NCI-H2196 (cell line): Measurements from ENCODE around the gene NPIPB2.
A peak's percentile ranks its signal among the peaks of the same experiment; 100 is the strongest.
"Not testable (repeated sequence)": the region's sequence is repeated elsewhere in the genome, so short reads cannot be mapped to it uniquely, and the experiment has no call there.

Experiments
- DNase-seq: peaks from one replicate; lab custom pipeline; 2025; ENCODE audit not compliant: unreplicated experiment; lab: John Stamatoyannopoulos, UW

Gene NPIPB2

GRCh38 chr16:11962457-11962856, 20.6 kb upstream of the NPIPB2 start:
- not testable (repeated sequence) for DNase-seq

GRCh38 chr16:11957591-11958395, 15.9 kb upstream of the NPIPB2 start:
- no peak for DNase-seq

GRCh38 chr16:11956558-11956957, 14.7 kb upstream of the NPIPB2 start:
- no peak for DNase-seq

GRCh38 chr16:11955713-11956123, 13.9 kb upstream of the NPIPB2 start:
- no peak for DNase-seq

GRCh38 chr16:11953576-11953975, 11.7 kb upstream of the NPIPB2 start:
- DNase-seq, result not testable (repeated sequence)

- no peak for DNase-seq
Observed at GRCh38 chr16:11950388-11950787, 8.5 kb upstream of the NPIPB2 start.

- peak; percentile 60 for DNase-seq
Observed at GRCh38 chr16:11949527-11949926, 7.7 kb upstream of the NPIPB2 start.

- DNase-seq, result no peak
Observed at GRCh38 chr16:11948819-11949218, 7.0 kb upstream of the NPIPB2 start.

GRCh38 chr16:11946433-11946832, 4.6 kb upstream of the NPIPB2 start:
- no peak for DNase-seq

- not testable (repeated sequence) for DNase-seq
Observed at GRCh38 chr16:11927350-11927749, 14.5 kb downstream of the NPIPB2 start.

- not testable (repeated sequence) for DNase-seq
Observed at GRCh38 chr16:11924046-11924445, 17.8 kb downstream of the NPIPB2 start.

- DNase-seq, result peak; percentile 87
Observed at GRCh38 chr16:11916524-11917285, 25.1 kb downstream of the NPIPB2 start.

GRCh38 chr16:11915644-11916523, 26.0 kb downstream of the NPIPB2 start, which contains the start of gene GSPT1:
Gene GSPT1 (minus strand): TSS chr16:11915956. CDS start chr16:11915720, 236 bp downstream.
- peak; percentile 99 for DNase-seq

- no peak for DNase-seq
Observed at GRCh38 chr16:11915114-11915643, 26.7 kb downstream of the NPIPB2 start.

- DNase-seq, result peak; percentile 18
Observed at GRCh38 chr16:11914210-11915113, 27.4 kb downstream of the NPIPB2 start.

GRCh38 chr16:11913425-11914079, 28.3 kb downstream of the NPIPB2 start:
- no peak for DNase-seq

- no peak for DNase-seq
Observed at GRCh38 chr16:11909653-11910545, 31.9 kb downstream of the NPIPB2 start.
